HG02970 (cell line): ENCODE data around the gene PTGDR2.

ENCODE experiments used
- ATAC-seq: cut with Tn5 transposase; IDR thresholded peaks from one replicate; pipeline ENCODE4 v1.9.1; 2021; ENCODE audit warnings: mild to moderate bottlenecking, moderate library complexity, moderate number of reproducible peaks; ENCODE audit not compliant: unreplicated experiment, low FRiP score

The PTGDR2 gene

GRCh38 chr11:60874421-60875365 lies 18.9 kb upstream of the PTGDR2 start:
- no peak for ATAC-seq

DNA sequence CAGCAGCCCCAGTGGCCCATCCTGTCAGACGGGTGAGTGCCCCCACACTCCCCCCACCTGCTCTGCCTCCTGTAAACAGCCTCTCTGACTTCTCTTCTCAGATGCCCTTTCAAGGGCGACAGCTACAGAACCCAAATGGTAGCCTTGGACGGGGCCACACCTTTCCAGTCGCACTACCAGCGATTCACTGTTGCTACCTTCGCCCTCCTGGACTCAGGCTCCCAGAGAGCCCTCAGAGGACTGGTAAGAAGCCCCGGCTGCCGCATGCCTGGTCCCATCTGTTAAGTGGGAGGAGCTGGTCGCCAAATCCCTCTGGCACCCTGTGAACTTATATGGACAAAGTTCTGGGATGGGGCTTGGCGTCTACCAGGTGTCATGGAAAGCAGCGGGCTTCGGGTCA lies 17.8 kb upstream of the PTGDR2 start:
- no peak for ATAC-seq

DNA sequence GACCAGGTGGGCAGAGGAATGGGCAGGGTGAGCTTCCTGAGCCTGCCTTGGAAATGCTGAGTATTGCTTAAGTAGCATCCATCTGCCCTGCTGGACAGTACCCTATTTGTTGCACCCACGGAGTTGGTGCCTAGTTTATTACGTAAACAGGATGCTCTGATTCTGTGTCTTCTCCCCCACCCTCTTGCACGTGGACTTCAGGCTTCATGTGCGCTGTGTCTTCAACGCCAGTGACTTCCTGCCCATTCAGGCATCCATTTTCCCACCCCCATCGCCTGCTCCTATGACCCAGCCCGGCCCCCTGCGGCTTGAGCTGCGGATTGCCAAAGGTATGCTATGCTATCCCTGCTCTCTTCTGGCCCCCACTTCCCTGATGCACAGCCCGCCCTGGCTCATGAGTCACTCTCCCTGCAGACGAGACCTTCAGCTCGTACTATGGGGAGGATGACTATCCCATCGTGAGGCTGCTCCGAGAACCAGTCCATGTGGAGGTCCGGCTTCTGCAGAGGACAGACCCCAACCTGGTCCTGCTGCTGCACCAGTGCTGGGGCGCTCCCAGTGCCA lies 17.3 kb upstream of the PTGDR2 start:
- ATAC-seq: no peak

GRCh38 chr11:60872124-60872960 lies 16.6 kb upstream of the PTGDR2 start:
- no peak for ATAC-seq

- ATAC-seq: no peak
Measured at GRCh38 chr11:60871378-60872061, 15.8 kb upstream of the PTGDR2 start.

DNA sequence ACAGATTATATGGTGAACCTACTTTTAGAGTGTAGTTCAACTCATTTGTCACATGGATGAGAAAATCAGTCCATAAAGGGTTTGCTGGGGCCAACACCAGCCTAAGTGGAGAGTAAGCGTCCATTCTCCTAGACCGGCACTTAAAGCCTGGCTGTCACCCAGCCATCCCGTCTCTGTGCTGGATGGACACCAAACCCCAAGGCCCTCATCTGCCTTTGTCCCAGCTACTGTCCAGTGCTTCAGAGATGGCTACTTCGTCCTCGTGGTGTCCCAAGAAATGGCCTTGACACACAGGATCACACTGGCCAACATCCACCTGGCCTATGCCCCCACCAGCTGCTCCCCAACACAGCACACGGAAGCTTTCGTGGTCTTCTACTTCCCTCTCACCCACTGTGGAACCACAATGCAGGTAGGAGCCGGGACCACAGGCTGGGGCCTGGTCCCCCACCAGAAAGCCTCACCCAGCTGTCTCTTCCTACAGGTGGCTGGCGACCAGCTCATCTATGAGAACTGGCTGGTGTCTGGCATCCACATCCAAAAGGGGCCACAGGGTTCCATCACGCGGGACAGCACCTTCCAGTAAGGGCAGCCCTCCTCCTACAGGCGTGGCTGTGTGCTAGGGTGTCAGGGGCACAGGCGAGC lies 15.1 kb upstream of the PTGDR2 start:
- ATAC-seq: no peak

- no peak for ATAC-seq
Measured at GRCh38 chr11:60870276-60870675, 14.5 kb upstream of the PTGDR2 start.

GRCh38 chr11:60869451-60869825 lies 13.7 kb upstream of the PTGDR2 start:
- ATAC-seq: no peak

DNA sequence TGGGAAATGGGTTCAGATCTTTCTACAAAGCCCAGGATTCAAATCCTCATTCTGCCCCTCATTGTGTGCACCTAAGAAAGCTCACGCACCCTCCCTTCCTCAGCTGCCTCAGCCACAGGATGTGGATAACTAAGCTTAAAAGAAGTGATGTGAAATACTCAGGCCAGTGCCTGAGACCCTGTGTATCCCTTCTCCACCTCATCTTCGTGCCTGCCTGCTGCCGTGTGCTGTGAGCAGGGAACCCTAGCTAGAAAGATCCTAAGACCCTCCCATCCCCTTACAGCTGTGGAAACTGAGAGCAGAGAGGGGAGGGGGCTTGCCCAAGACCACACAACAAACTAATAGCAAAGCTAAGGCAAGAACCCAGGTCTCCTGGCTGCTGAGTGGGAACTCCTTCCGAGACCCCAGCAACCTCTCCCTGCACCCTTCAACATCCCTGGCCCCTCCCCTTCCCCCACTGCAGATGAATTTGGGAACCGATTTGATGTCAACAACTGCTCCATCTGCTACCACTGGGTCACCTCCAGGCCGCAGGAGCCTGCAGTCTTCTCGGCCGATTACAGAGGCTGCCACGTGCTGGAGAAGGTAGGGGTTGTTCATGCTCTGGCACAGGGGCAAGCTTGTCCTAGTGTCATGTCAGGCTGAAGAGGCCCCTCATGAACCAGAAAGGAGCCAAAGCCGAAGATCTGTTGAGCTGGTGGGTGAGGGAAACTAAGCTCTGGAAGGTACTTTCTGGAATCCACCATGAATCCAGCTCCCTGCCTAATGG lies 13.1 kb upstream of the PTGDR2 start:
- ATAC-seq: no peak

DNA sequence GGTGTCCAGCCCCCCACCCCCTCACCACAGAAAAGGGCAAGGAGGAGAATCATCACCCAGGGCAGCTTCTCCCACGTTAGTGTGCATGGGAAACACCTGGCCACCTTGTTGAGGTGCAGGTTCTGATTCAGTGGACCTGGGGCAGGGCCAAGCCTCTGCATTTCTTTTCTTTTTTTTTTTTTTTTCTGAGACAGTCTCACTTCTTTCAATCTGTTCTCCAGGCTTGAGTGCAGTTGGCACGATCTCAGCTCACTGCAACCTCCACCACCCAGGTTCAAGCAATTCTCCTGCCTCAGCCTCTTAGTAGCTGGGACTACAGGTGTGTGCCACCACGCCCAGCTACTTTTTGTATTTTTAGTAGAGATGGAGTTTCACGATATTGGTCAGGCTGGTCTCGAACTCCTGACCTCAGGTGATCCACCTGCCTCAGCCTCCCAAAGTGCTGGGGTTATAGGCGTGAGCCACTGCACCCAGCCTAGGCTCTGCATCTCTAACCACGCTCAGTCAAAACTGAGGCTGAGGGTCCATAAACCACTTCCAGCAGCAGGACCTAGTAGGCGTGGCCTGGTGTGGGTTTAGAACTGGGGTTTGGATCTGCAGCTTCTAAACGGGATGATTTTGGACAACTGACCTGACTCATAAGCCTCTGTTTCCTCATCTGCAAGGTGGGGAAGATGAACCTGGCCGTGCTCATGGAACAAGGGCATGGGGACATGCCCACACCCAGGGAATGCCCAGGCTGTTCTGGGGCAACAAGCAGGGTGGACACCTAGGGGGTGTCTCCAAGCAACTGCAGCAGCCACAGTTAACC lies 12.3 kb upstream of the PTGDR2 start:
- ATAC-seq: no peak

DNA sequence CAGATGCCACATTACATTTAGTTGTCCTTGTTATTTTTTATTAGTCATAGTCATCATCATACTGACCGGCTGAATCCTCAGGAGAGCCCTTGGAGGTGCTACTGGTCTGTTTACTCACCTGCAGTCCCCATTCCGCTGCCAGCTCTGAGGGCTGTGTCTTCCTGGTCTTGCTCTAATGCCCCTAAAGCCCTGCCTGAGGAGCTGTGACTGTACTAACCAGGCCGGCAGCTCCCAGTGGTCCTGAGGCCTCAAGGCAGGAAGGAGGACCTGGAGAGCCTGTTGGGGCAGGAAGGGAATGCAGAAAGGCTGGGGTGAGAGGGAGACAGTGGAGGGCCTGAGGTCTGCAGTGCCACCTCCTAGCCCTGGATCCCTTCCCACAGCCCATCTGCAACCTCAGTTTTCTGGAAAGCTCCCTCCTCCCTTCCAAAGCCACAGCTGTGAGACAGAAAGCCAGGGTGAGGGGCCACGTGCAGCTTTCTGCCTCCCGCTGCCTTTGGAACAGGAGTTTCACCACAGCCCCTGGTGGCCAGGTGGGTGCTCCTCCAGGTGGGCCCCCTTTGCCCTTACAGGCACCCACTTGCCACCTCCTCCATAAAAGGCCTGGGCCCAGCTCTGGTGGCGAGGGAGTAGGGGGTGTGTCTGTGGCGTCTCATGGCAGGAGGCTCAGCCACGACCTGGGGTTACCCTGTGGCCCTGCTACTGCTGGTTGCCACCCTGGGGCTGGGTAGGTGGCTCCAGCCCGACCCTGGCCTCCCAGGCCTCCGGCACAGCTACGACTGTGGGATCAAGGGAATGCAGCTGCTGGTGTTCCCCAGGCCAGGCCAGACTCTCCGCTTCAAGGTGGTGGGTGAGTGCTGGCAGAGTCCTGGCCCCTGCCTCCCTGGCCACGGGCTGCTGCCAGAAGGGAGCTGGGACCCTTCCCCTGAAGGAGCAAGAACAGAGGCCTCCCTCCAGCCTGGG lies 11.4 kb upstream of the PTGDR2 start, which contains the start of gene ZP1:
Gene ZP1 (plus strand): TSS at position 632 of the 960 bp plus-strand sequence. CDS start 20 bp downstream, at position 652.
- no peak for ATAC-seq

- ATAC-seq: no peak
Measured at GRCh38 chr11:60864856-60865513, 9.2 kb upstream of the PTGDR2 start.

GRCh38 chr11:60863550-60864521 lies 8.1 kb upstream of the PTGDR2 start:
- ATAC-seq: no peak

DNA sequence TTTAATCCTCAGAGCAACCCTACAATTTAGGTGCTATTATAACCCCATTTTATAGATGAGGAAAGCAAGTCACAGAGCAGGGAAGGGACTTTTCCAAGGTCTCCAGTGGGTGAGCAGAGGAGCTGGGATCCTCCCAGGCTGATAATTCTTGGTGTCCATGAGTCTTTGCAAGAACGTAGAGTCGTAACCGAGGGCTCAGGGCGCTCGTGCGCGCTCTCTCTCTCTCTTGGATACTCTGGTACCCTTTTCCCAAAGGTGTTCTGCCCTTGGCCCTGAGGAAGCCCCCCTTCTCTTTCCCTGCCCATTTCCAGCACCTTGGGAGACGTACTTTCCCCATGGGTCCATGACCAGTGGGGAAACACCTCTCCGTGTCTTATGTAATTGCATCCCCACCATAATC lies 6.4 kb upstream of the PTGDR2 start:
- ATAC-seq: no peak

DNA sequence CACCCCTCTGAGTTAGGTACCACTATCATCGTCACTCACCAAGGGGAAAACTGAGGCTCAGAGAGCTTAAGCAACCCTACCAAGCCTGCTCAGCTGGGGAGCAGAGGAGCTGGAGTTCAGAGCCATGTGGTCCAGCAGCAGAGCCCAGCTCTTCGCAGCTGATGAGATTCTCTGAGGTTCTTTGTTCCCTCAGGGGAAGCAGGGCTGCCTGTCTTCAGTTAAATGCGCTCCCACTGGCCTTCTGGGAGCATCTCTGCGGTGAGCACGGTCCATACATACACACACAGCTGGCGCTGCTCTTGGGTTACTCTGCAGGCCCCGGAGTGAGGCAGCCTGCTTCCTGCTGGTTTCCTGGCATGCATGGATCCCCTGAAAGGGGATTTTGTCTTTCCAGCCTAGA lies 5.2 kb upstream of the PTGDR2 start:
- ATAC-seq: no peak
